K562 (cell line): ENCODE measurements around the gene RER1. TPM values are rescaled to one million over a fixed set of nuclear protein-coding genes. Genes with fewer than 3 reads are reported as not detected.

Experiments
- BCL6 ChIP-seq: fragments of 250-450 bp; sonication (Bioruptor Pico); IDR thresholded peaks from 2 replicates; pipeline ENCODE4 v1.4.0; 2020
- CREBBP ChIP-seq: IDR thresholded peaks from one replicate; pipeline ENCODE4 v1.6.1; 2012; ENCODE audit warnings: low read depth, mild to moderate bottlenecking, control low read depth, inconsistent platforms, low read length
- FOXJ3 ChIP-seq: sonication (generic); formaldehyde crosslinking; IDR thresholded peaks from 2 replicates; pipeline ENCODE4 v1.4.0; 2020; ENCODE audit warnings: mild to moderate bottlenecking, missing genetic modification reagents
- HDAC3 ChIP-seq: fragments of 450-650 bp; IDR thresholded peaks from 2 replicates; pipeline ENCODE4 v1.6.1; 2018; ENCODE audit warnings: borderline replicate concordance, mild to moderate bottlenecking, moderate library complexity; ENCODE audit not compliant: partially characterized antibody
- HNRNPUL1 ChIP-seq: fragments of 200-400 bp; formaldehyde crosslinking; IDR thresholded peaks from 2 replicates; pipeline ENCODE4 v1.6.1; 2017; ENCODE audit warnings: low read length
- MTA1 ChIP-seq: fragments of 450-650 bp; IDR thresholded peaks from 2 replicates; pipeline ENCODE4 v1.6.1; 2017; ENCODE audit warnings: borderline replicate concordance
- SIN3B ChIP-seq: fragments of 450-650 bp; IDR thresholded peaks from 2 replicates; pipeline ENCODE4 v1.6.1; 2017; ENCODE audit warnings: low read depth, mild to moderate bottlenecking, moderate library complexity
- TCF7 ChIP-seq: sonication (generic); IDR thresholded peaks from 2 replicates; pipeline ENCODE4 v1.6.1; 2016; ENCODE audit warnings: antibody characterized with exemption, borderline replicate concordance
- TOE1 ChIP-seq, 2 experiments: fragments of 450-650 bp in 1 of 2; sonication (generic) in 1 of 2; formaldehyde crosslinking in 1 of 2; IDR thresholded peaks; 2 replicates each; pipeline versions ENCODE4 v1.7.1 to v1.8.0; 2016 to 2022; ENCODE audit warnings: borderline replicate concordance in 2 of 2, mild to moderate bottlenecking in 2 of 2, antibody characterized with exemption in 1 of 2, inconsistent platforms in 1 of 2, low read depth in 1 of 2, missing genetic modification reagents in 1 of 2, moderate library complexity in 1 of 2
- TSC22D4 ChIP-seq: fragments of 450-650 bp; IDR thresholded peaks from 2 replicates; pipeline ENCODE4 v1.6.1; 2016; ENCODE audit warnings: missing genetic modification characterization, missing biosample characterization, control low read depth
- ZNF583 ChIP-seq: fragments of 250-450 bp; sonication (Bioruptor Pico); IDR thresholded peaks from 2 replicates; pipeline ENCODE4 v1.4.0; 2020
- ZNF584 ChIP-seq: fragments of 200-800 bp; sonication (Bioruptor generic); IDR thresholded peaks from 2 replicates; pipeline ENCODE4 v1.6.1; 2016; ENCODE audit warnings: low read depth, mild to moderate bottlenecking, missing genetic modification characterization, missing compliant biosample characterization
- ZNF589 ChIP-seq: fragments of 200-800 bp; sonication (Bioruptor generic); IDR thresholded peaks from 2 replicates; pipeline ENCODE4 v1.6.1; 2016; ENCODE audit warnings: low read depth, missing genetic modification characterization, missing compliant biosample characterization
- polyA plus RNA-seq, 8 experiments: library from polyadenylated mRNA; depleted of rRNA in 4 of 8; stranded (reverse) in 5 of 8; unstranded in 3 of 8; fragments of >200 nt; fragmentation: Nextera tagmentation in 2 of 8; fragmentation: Illumina TruSeq in 1 of 8; extraction: Ambion mirVana in 2 of 8; extraction: Trizol in 1 of 8; gene quantifications; 2 replicates each; pipeline versions ENCODE4 v1.2.1 to v1.2.3, GENCODE V29; 2011 to 2014; ENCODE audit warnings: inconsistent platforms in 1 of 8, missing spikeins in 1 of 8
- total RNA-seq, 7 experiments: library from RNA; depleted of rRNA in 6 of 7; stranded (reverse); fragments of >200 nt in 6 of 7; fragmentation: Illumina TruSeq in 2 of 7; extraction: Trizol in 2 of 7; gene quantifications; 2 replicates each; pipeline versions ENCODE4 v1.2.1 to v1.2.3, GENCODE V29; 2011 to 2021; ENCODE audit warnings: low replicate concordance in 1 of 7
- TF ChIP-seq, protein P1 (sequence below): fragments of 450-650 bp; IDR thresholded peaks from 2 replicates; pipeline ENCODE4 v1.6.1; 2017; ENCODE audit warnings: antibody characterized with exemption, mild to moderate bottlenecking
- TF ChIP-seq, protein P2 (sequence below): fragments of 450-650 bp; formaldehyde crosslinking; IDR thresholded peaks from 2 replicates; pipeline ENCODE4 v1.4.0; 2022; ENCODE audit warnings: mild to moderate bottlenecking, moderate library complexity
- TF ChIP-seq, protein P3 (sequence below): sonication (generic); formaldehyde crosslinking; IDR thresholded peaks from 2 replicates; pipeline ENCODE4 v1.9.0; 2022; ENCODE audit warnings: mild to moderate bottlenecking, missing genetic modification reagents
- TF ChIP-seq, protein P4 (sequence below): fragments of 250-450 bp; sonication (Bioruptor Pico); IDR thresholded peaks from 2 replicates; pipeline ENCODE4 v1.9.0; 2021; ENCODE audit warnings: mild to moderate bottlenecking
- TF ChIP-seq, protein P5 (sequence below): sonication (generic); formaldehyde crosslinking; IDR thresholded peaks from 2 replicates; pipeline ENCODE4 v1.8.0; 2022; ENCODE audit warnings: mild to moderate bottlenecking, low read depth, missing genetic modification reagents

Gene RER1
- total and polyA plus RNA-seq, 9 of the 15 experiments (the other 6 are each of a cell fraction or from before 2014, with no cell fraction given): 19.6 to 354 (median 183) TPM

DNA sequence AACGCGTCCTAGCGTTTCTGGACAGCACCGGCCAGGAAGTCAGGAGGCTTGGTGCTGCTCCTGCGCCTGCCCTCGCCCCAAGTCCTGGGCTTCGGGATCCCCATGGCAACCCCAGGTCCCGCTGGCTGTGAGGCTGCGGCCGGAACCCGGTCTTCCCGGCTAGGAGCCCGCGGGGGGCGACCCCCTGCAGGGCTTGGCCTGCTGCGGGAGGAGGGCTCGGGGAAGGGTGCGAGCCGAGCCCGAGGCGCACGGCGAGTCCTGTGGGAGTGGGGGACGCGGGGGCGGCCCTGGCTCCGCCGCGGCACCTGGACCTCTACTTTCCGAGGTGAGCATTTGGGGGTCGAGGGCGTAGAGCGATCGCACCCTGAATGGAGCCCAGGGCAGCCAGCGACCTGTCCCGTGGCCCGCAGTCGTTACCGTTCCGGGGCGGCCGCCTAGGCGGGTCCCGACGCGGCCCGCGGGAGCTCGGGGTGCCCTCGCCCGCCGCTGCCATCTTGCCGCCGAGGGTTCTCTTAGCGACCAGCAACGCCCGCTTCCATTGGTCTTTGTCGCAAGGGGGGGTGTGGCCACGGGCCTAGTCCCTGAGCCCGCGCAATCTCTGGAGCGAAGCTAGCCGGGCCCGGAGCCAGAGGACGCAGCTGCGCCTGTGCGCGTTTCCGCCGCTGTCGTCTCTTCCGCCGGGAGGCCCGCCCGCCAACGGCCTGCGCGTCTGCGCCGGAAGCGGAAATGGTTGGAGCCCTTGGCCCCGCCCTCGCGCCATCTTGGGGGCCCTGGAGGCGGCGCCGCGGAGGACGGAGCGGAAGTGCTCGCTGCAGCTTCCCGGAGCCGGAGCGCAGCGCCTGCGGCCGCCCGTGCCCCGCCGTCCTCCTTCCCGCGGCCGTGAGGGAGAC lies at the start of gene RER1, which contains the start of gene MORN1 (continued):
- TF ChIP-seq, protein P1, sequence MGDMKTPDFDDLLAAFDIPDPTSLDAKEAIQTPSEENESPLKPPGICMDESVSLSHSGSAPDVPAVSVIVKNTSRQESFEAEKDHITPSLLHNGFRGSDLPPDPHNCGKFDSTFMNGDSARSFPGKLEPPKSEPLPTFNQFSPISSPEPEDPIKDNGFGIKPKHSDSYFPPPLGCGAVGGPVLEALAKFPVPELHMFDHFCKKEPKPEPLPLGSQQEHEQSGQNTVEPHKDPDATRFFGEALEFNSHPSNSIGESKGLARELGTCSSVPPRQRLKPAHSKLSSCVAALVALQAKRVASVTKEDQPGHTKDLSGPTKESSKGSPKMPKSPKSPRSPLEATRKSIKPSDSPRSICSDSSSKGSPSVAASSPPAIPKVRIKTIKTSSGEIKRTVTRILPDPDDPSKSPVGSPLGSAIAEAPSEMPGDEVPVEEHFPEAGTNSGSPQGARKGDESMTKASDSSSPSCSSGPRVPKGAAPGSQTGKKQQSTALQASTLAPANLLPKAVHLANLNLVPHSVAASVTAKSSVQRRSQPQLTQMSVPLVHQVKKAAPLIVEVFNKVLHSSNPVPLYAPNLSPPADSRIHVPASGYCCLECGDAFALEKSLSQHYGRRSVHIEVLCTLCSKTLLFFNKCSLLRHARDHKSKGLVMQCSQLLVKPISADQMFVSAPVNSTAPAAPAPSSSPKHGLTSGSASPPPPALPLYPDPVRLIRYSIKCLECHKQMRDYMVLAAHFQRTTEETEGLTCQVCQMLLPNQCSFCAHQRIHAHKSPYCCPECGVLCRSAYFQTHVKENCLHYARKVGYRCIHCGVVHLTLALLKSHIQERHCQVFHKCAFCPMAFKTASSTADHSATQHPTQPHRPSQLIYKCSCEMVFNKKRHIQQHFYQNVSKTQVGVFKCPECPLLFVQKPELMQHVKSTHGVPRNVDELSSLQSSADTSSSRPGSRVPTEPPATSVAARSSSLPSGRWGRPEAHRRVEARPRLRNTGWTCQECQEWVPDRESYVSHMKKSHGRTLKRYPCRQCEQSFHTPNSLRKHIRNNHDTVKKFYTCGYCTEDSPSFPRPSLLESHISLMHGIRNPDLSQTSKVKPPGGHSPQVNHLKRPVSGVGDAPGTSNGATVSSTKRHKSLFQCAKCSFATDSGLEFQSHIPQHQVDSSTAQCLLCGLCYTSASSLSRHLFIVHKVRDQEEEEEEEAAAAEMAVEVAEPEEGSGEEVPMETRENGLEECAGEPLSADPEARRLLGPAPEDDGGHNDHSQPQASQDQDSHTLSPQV: no peak
- TF ChIP-seq ZNF583 (CRISPR knock-in tag) (no peak), TOE1 (IDR thresholded peaks at IDR 0.05; ENCODE audit: borderline replicate concordance) (no peak), TOE1 (CRISPR knock-in tag; IDR thresholded peaks at IDR 0.05; ENCODE audit: borderline replicate concordance, low read depth) (no peak), HDAC3 (no peak), TCF7 (0 out of 2 replicates have a peak, but pooled peaks have one; percentile 22), BCL6 (CRISPR knock-in tag) (no peak), ZNF589 (CRISPR knock-in tag) (no peak), HNRNPUL1 (no peak), FOXJ3 (CRISPR knock-in tag) (no peak), ZNF584 (CRISPR knock-in tag) (no peak), CREBBP (no peak), TSC22D4 (no peak), SIN3B (peak; percentile 94), MTA1 (no peak)
- TF ChIP-seq, protein P2, sequence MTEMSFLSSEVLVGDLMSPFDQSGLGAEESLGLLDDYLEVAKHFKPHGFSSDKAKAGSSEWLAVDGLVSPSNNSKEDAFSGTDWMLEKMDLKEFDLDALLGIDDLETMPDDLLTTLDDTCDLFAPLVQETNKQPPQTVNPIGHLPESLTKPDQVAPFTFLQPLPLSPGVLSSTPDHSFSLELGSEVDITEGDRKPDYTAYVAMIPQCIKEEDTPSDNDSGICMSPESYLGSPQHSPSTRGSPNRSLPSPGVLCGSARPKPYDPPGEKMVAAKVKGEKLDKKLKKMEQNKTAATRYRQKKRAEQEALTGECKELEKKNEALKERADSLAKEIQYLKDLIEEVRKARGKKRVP: no peak
- TF ChIP-seq, protein P3, sequence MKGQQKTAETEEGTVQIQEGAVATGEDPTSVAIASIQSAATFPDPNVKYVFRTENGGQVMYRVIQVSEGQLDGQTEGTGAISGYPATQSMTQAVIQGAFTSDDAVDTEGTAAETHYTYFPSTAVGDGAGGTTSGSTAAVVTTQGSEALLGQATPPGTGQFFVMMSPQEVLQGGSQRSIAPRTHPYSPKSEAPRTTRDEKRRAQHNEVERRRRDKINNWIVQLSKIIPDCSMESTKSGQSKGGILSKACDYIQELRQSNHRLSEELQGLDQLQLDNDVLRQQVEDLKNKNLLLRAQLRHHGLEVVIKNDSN (CRISPR knock-in tag): peak; percentile 72
- TF ChIP-seq, protein P4, sequence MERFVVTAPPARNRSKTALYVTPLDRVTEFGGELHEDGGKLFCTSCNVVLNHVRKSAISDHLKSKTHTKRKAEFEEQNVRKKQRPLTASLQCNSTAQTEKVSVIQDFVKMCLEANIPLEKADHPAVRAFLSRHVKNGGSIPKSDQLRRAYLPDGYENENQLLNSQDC (CRISPR knock-in tag): no peak
- TF ChIP-seq, protein P5, sequence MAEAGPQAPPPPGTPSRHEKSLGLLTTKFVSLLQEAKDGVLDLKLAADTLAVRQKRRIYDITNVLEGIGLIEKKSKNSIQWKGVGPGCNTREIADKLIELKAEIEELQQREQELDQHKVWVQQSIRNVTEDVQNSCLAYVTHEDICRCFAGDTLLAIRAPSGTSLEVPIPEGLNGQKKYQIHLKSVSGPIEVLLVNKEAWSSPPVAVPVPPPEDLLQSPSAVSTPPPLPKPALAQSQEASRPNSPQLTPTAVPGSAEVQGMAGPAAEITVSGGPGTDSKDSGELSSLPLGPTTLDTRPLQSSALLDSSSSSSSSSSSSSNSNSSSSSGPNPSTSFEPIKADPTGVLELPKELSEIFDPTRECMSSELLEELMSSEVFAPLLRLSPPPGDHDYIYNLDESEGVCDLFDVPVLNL (CRISPR knock-in tag): peak; percentile 68
